OCI-LY7 (cell line): Measurements from ENCODE around the gene SLC27A6. TPM values are rescaled to one million over a fixed set of nuclear protein-coding genes. Genes with fewer than 3 reads are reported as not detected.

ENCODE experiments used
- BruUV-seq: library from RNA; stranded (reverse); fragments of 400-500 nt; replicated peaks from 2 replicates; lab custom pipeline; 2021; lab: Mats Ljungman, UMichigan
- CTCF ChIA-PET: fragments of 300-600 bp; sonication (Branson Sonifier 250); formaldehyde crosslinking; loops from one replicate; lab custom pipeline; 2022; ENCODE audit warnings: antibody characterized with exemption; ENCODE audit not compliant: unreplicated experiment; lab: Charles Lee
- POLR2A ChIA-PET: fragments of 300-600 bp; sonication (Branson Sonifier 250); formaldehyde crosslinking; loops from one replicate; lab custom pipeline; 2022; ENCODE audit warnings: antibody characterized with exemption; lab: Charles Lee
- DNase-seq: peaks from one replicate; pipeline ENCODE4 v3.0.0-alpha.2; 2015; ENCODE audit warnings: low spot score
- H2AFZ ChIP-seq: fragments of 200-600 bp; sonication (generic), shearing (Covaris generic); 2 replicates; pipeline ENCODE4 v1.6.1; 2014; ENCODE audit warnings: mild to moderate bottlenecking, antibody characterized with exemption, low read length, moderate library complexity
- H3K27ac ChIP-seq: fragments of 200-600 bp; sonication (generic); 2 replicates; pipeline ENCODE4 v1.5.1; 2014; ENCODE audit warnings: mixed run types, low read depth, mild to moderate bottlenecking, moderate library complexity, low read length, inconsistent platforms; ENCODE audit not compliant: poor library complexity, severe bottlenecking
- H3K36me3 ChIP-seq: fragments of 200-600 bp; sonication (generic); 2 replicates; pipeline ENCODE4 v1.6.1; 2014; ENCODE audit warnings: mild to moderate bottlenecking, antibody characterized with exemption, low read length, moderate library complexity, mixed read lengths; ENCODE audit not compliant: insufficient read depth
- H3K4me1 ChIP-seq: fragments of 200-600 bp; sonication (generic); 2 replicates; pipeline ENCODE4 v1.5.1; 2014; ENCODE audit warnings: mild to moderate bottlenecking, low read length; ENCODE audit not compliant: insufficient read depth, poor library complexity, severe bottlenecking
- H3K4me2 ChIP-seq: fragments of 200-600 bp; sonication (generic); 2 replicates; pipeline ENCODE4 v1.6.1; 2014; ENCODE audit warnings: mild to moderate bottlenecking, low read length
- H3K4me3 ChIP-seq: fragments of 200-600 bp; sonication (generic); 2 replicates; pipeline ENCODE4 v1.5.1; 2014; ENCODE audit warnings: mild to moderate bottlenecking, low read depth, low read length; ENCODE audit not compliant: poor library complexity, severe bottlenecking
- H3K79me2 ChIP-seq: fragments of 200-600 bp; sonication (generic); 2 replicates; pipeline ENCODE4 v1.6.1; 2016; ENCODE audit warnings: low read depth, mild to moderate bottlenecking, low read length, moderate library complexity, mixed read lengths; ENCODE audit not compliant: insufficient read depth
- H3K9me2 ChIP-seq: fragments of 200-600 bp; sonication (generic); 2 replicates; pipeline ENCODE4 v1.6.1; 2016; ENCODE audit warnings: mild to moderate bottlenecking, low read length, mixed read lengths; ENCODE audit not compliant: insufficient read depth
- H3K9me3 ChIP-seq: fragments of 200-600 bp; sonication (generic); 2 replicates; pipeline ENCODE4 v1.6.1; 2014; ENCODE audit warnings: mild to moderate bottlenecking, mixed run types, low read length, mixed read lengths
- H4K20me1 ChIP-seq: fragments of 200-600 bp; sonication (generic); 2 replicates; pipeline ENCODE4 v1.6.1; 2014; ENCODE audit warnings: mild to moderate bottlenecking, antibody characterized with exemption, low read length, moderate library complexity, mixed read lengths; ENCODE audit not compliant: insufficient read depth
- CTCF ChIP-seq: fragments of 200-600 bp; sonication (generic); conservative IDR thresholded peaks from 2 replicates; pipeline ENCODE4 v1.5.1; 2014; ENCODE audit warnings: mild to moderate bottlenecking, antibody characterized with exemption, low read length, moderate library complexity, mixed read lengths
- EZH2phosphoT487 ChIP-seq: fragments of 200-600 bp; sonication (generic); IDR thresholded peaks from 2 replicates; pipeline ENCODE4 v1.6.1; 2018; ENCODE audit warnings: low read depth, borderline replicate concordance, mild to moderate bottlenecking, mixed run types, antibody characterized with exemption, low read length, moderate library complexity, mixed read lengths
- intact Hi-C: fragments of 100-400 bp; cut with micrococcal nuclease; formaldehyde crosslinking; loops from one replicate; pipeline ENCODE4 v1.10.0; 2022; ENCODE audit not compliant: unreplicated experiment
- total RNA-seq, 2 experiments: library from RNA; depleted of rRNA in 1 of 2; stranded (reverse); fragments of >200 nt in 1 of 2; shearing (Covaris generic) in 1 of 2; gene quantifications; 2 replicates each; pipeline ENCODE4 v1.2.3, GENCODE V29; 2014 to 2022

Gene SLC27A6
- total RNA-seq, 2 experiments from 2014 or later = not detected

GRCh38 chr5:129046151-129046550 lies 80.9 kb downstream of the SLC27A6 start:
- intact Hi-C loops = no loop called here
- Histone ChIP-seq H3K4me1 (no peaks in the 10 kb centered on the region), H3K27ac (no peak overlapping the region), H3K4me3 (no peak overlapping the region), H3K36me3 (no peaks in the 10 kb centered on the region), H3K79me2 (no peaks in the 10 kb centered on the region), H3K9me3 (no peaks in the 10 kb centered on the region), H3K9me2 (no peaks in the 10 kb centered on the region), H3K4me2 (no peak overlapping the region), H4K20me1 (no peaks in the 10 kb centered on the region), H2AFZ (no peak overlapping the region)
- no TSS peak for BruUV-seq
- POLR2A ChIA-PET = no interaction called here
- no peak for TF ChIP-seq CTCF
- TF ChIP-seq EZH2phosphoT487 = no peak
- CTCF ChIA-PET = no interaction called here
- no peak for DNase-seq

DNA sequence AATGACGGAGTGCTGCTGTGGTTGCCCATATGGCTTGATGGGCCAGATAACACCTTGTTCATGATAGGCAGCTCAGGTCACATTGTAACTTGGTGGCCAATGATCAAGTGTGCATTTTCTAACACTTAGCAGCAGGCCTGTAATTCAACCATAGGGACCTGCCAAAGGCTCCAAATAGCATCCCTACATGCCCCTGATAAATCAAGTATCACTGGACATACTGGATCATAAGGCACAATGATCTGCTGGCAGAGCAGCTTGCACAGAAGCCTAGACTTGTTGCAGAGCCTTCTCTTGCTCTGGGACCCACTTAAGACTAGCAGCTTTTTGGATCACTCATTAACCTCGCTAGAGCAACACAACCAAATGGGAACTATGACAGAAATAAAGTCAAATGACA lies 83.2 kb downstream of the SLC27A6 start:
- intact Hi-C loops = no loop called here
- Histone ChIP-seq H3K36me3 (no peaks in the 10 kb centered on the region), H3K4me2 (no peak overlapping the region), H2AFZ (no peak overlapping the region), H3K9me2 (no peaks in the 10 kb centered on the region), H4K20me1 (no peaks in the 10 kb centered on the region), H3K79me2 (no peaks in the 10 kb centered on the region), H3K9me3 (no peaks in the 10 kb centered on the region), H3K4me3 (no peak overlapping the region), H3K4me1 (no peaks in the 10 kb centered on the region), H3K27ac (no peak overlapping the region)
- DNase-seq = no peak
- BruUV-seq = no TSS peak
- CTCF ChIA-PET = no interaction called here
- POLR2A ChIA-PET = no interaction called here
- TF ChIP-seq CTCF (no peak), EZH2phosphoT487 (no peak)

- CTCF ChIA-PET = no interaction called here
- POLR2A ChIA-PET = no interaction called here
- BruUV-seq = no TSS peak
- Histone ChIP-seq H2AFZ (no peak overlapping the region), H3K9me2 (no peaks in the 10 kb centered on the region), H3K79me2 (no peaks in the 10 kb centered on the region), H3K36me3 (no peaks in the 10 kb centered on the region), H3K27ac (no peak overlapping the region), H4K20me1 (no peaks in the 10 kb centered on the region), H3K9me3 (no peaks in the 10 kb centered on the region), H3K4me2 (no peak overlapping the region), H3K4me1 (no peaks in the 10 kb centered on the region), H3K4me3 (no peak overlapping the region)
- DNase-seq = no peak
- TF ChIP-seq CTCF (no peak), EZH2phosphoT487 (no peak)
- intact Hi-C loops = no loop called here
These were observed 84.0 kb downstream of the SLC27A6 start for GRCh38 chr5:129049126-129049799.
